ENCODE data around the gene MYO15B. TPM values are rescaled to one million over a fixed set of nuclear protein-coding genes. Genes with fewer than 3 reads are reported as not detected.

MYO15B gene
- total and polyA plus RNA-seq, 2 experiments from 2014 or later, result 21.3 to 101 TPM

- Histone ChIP-seq H3K4me1 (ENCODE audit: low read depth) (peaks cover 8% of the 10 kb centered on the region), H3K36me3 (no peaks in the 10 kb centered on the region), H3K9me3 (ENCODE audit: low read depth) (no peaks in the 10 kb centered on the region), H3K4me3 (no peak overlapping the region), H3K27ac (peak overlapping the region; percentile 73), H3K27me3 (no peaks in the 10 kb centered on the region)
- no peak for DNase-seq (ENCODE audit: low read depth in 1 of 2, low spot score in 1 of 2)
- TF ChIP-seq CTCF (IDR thresholded peaks at IDR 0.05; ENCODE audit: low read depth, low read length), result no peak
These were observed 2.8 kb upstream of the MYO15B start for GRCh38 chr17:75584849-75585175.

- H3K4me3 ChIP-seq, result peak overlapping the region; percentile 5
- peaks cover 8% of the 10 kb centered on the region for H3K4me1 ChIP-seq (ENCODE audit: low read depth)
- H3K36me3 ChIP-seq, result no peaks in the 10 kb centered on the region
- TF ChIP-seq CTCF (IDR thresholded peaks at IDR 0.05; ENCODE audit: low read depth, low read length), result no peak
- no peaks in the 10 kb centered on the region for H3K9me3 ChIP-seq (ENCODE audit: low read depth)
- H3K27me3 ChIP-seq, result no peaks in the 10 kb centered on the region
- DNase-seq (ENCODE audit: low read depth in 1 of 2, low spot score in 1 of 2), result no peak
- H3K27ac ChIP-seq, result no peak overlapping the region
These were observed 1.0 kb downstream of the MYO15B start for GRCh38 chr17:75588596-75589011.

GRCh38 chr17:75589012-75589918 lies 1.7 kb downstream of the MYO15B start:
- peaks cover 6% of the 10 kb centered on the region for H3K4me1 ChIP-seq (ENCODE audit: low read depth)
- H3K4me3 ChIP-seq, result peak overlapping the region; percentile 27
- H3K36me3 ChIP-seq, result no peaks in the 10 kb centered on the region
- DNase-seq (ENCODE audit: low read depth in 1 of 2, low spot score in 1 of 2), result peak; percentile 94 to 97
- peak; percentile 18 for TF ChIP-seq CTCF (IDR thresholded peaks at IDR 0.05; ENCODE audit: low read depth, low read length)
- H3K9me3 ChIP-seq (ENCODE audit: low read depth), result no peaks in the 10 kb centered on the region
- H3K27me3 ChIP-seq, result no peaks in the 10 kb centered on the region
- no peak overlapping the region for H3K27ac ChIP-seq

GRCh38 chr17:75589919-75590303 lies 2.3 kb downstream of the MYO15B start:
- no peaks in the 10 kb centered on the region for H3K27me3 ChIP-seq
- H3K4me3 ChIP-seq, result peak overlapping the region; percentile 27
- no peaks in the 10 kb centered on the region for H3K9me3 ChIP-seq (ENCODE audit: low read depth)
- no peaks in the 10 kb centered on the region for H3K36me3 ChIP-seq
- no peak for DNase-seq (ENCODE audit: low read depth in 1 of 2, low spot score in 1 of 2)
- no peak for TF ChIP-seq CTCF (IDR thresholded peaks at IDR 0.05; ENCODE audit: low read depth, low read length)
- no peaks in the 10 kb centered on the region for H3K4me1 ChIP-seq (ENCODE audit: low read depth)
- H3K27ac ChIP-seq, result no peak overlapping the region

GRCh38 chr17:75590314-75590761 lies 2.7 kb downstream of the MYO15B start:
- no peak overlapping the region for H3K4me3 ChIP-seq
- no peak for TF ChIP-seq CTCF (IDR thresholded peaks at IDR 0.05; ENCODE audit: low read depth, low read length)

More at GRCh38 chr17:75590314-75590761, 2.7 kb downstream of the MYO15B start:
- Histone ChIP-seq H3K36me3 (no peaks in the 10 kb centered on the region), H3K27me3 (no peaks in the 10 kb centered on the region), H3K27ac (no peak overlapping the region), H3K9me3 (ENCODE audit: low read depth) (no peaks in the 10 kb centered on the region), H3K4me1 (ENCODE audit: low read depth) (no peaks in the 10 kb centered on the region)
- DNase-seq (ENCODE audit: low read depth in 1 of 2, low spot score in 1 of 2), result no peak
